Memory B cell (primary cell): ENCODE measurements around the gene C2CD2.
A peak's percentile ranks its signal among the peaks of the same experiment; 100 is the strongest.
"Not testable (repeated sequence)": the region's sequence is repeated elsewhere in the genome, so short reads cannot be mapped to it uniquely, and the experiment has no call there.

Source experiments
- ATAC-seq: fragments of 150-1000 bp; cut with Tn5 transposase; 2 replicates; pipeline ENCODE4 v1.10.0; 2021; ENCODE audit warnings: low read depth, mild to moderate bottlenecking, moderate library complexity
- DNase-seq, 2 donors: peaks; one replicate each; pipeline ENCODE4 v3.0.0; 2022; ENCODE audit warnings: low spot score in 2 of 2
- H3K27ac Mint-ChIP-seq: one replicate; pipeline ENCODE4 v1.8.0; 2022; ENCODE audit warnings: mild to moderate bottlenecking, moderate library complexity, mixed read lengths
- H3K27me3 Mint-ChIP-seq: one replicate; pipeline ENCODE4 v1.8.0; 2022; ENCODE audit warnings: mixed read lengths
- H3K36me3 Mint-ChIP-seq: one replicate; pipeline ENCODE4 v1.8.0; 2022; ENCODE audit warnings: mild to moderate bottlenecking, mixed read lengths
- H3K4me1 Mint-ChIP-seq: one replicate; pipeline ENCODE4 v1.8.0; 2022; ENCODE audit warnings: mixed read lengths
- H3K4me3 Mint-ChIP-seq: one replicate; pipeline ENCODE4 v1.8.0; 2022; ENCODE audit warnings: mild to moderate bottlenecking, moderate library complexity, mixed read lengths
- H3K9me3 Mint-ChIP-seq: one replicate; pipeline ENCODE4 v1.8.0; 2022; ENCODE audit warnings: mixed read lengths

The C2CD2 gene

DNA sequence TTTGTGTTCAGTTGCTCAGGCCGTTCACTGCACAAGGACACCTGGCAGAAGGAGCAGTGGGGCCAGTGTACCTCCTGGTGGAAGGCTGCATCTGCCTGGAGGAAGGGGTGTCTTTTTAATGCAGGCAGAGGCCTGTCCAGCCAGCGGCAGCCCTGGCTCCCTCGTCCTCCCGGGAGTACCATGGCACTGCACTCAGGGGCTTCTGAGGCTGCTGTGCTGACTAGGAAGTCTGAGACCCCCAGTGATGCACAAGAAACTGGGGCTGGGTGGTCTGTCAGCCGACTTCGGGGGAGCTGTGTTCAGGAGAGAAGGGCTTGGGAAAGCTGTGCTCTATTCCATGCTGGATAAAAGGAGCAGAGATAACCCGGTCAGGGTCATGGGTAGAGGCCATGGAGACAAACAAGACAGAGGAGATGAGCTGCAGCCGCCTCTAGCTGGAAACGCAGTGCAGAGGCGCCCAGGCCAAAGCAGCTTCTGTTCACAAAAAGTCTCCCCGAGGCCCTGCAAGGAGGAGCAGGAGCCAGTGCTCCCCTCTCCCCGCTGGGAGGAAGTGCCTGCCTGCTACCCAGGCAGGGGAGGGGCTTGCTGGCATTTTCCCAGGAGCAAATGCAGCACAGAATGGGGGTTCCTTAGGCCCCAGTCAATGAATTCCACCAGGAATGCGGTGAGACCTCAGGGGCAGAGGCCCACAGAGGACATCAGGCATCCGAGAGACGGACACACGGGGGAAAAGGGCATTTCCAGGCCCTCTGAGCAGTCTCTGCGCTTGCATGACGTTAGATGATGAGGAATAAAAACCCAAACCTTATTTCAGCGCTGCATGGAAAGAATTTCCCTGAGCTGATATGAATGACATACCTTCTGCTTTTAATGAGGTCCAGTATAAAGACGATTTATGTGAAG is 17.2 kb upstream of the C2CD2 start:
- ATAC-seq (no peak), DNase-seq (no peak)
- Mint-ChIP-seq H3K36me3 (no peaks in the 10 kb centered on the region), H3K27me3 (peaks cover 5% of the 10 kb centered on the region), H3K4me3 (no peak overlapping the region), H3K4me1 (peaks cover 6% of the 10 kb centered on the region), H3K27ac (no peak overlapping the region), H3K9me3 (no peaks in the 10 kb centered on the region)

DNA sequence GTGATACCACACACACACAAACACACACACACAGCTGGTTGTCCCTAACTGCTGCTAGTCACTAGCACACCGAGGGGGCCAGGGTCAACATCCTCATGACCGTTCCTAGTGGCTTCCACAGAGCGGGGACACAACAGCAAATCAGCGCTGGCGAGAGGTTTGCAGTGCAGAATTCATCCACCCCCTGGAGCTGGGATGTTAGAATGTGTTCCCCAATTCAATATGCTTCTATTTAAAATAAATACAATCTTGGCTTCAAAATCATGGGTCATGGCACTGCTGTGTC is 16.2 kb upstream of the C2CD2 start:
- ATAC-seq (no peak), DNase-seq (no peak)
- Mint-ChIP-seq H3K9me3 (no peaks in the 10 kb centered on the region), H3K36me3 (no peaks in the 10 kb centered on the region), H3K4me1 (peaks cover 8% of the 10 kb centered on the region), H3K4me3 (no peak overlapping the region), H3K27ac (no peak overlapping the region), H3K27me3 (peaks cover 11% of the 10 kb centered on the region)

DNA sequence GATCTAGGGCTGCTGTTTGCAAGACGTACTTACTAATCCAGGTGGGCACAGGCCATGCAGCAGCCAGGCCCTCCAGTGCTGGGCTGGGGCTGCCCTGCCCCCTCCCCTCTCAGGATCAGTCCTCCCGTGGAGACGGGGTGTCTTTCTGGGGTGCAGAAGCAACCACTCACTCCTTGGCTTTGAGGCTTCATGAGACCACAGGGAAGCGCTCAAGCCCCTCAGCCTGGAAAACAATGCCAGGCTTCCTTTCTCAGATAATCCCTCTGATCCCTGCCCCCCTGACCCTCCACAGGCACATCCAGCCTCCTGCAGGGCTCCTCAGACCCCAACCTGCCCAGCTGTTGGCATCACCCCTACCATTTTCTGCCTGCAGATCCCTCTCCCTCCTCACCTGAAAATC is 13.9 kb upstream of the C2CD2 start:
- DNase-seq (no peak), ATAC-seq (no peak)
- Mint-ChIP-seq H3K9me3 (no peaks in the 10 kb centered on the region), H3K4me3 (no peak overlapping the region), H3K27me3 (peaks cover 15% of the 10 kb centered on the region), H3K4me1 (peaks cover 8% of the 10 kb centered on the region), H3K36me3 (no peaks in the 10 kb centered on the region), H3K27ac (no peak overlapping the region)

DNA sequence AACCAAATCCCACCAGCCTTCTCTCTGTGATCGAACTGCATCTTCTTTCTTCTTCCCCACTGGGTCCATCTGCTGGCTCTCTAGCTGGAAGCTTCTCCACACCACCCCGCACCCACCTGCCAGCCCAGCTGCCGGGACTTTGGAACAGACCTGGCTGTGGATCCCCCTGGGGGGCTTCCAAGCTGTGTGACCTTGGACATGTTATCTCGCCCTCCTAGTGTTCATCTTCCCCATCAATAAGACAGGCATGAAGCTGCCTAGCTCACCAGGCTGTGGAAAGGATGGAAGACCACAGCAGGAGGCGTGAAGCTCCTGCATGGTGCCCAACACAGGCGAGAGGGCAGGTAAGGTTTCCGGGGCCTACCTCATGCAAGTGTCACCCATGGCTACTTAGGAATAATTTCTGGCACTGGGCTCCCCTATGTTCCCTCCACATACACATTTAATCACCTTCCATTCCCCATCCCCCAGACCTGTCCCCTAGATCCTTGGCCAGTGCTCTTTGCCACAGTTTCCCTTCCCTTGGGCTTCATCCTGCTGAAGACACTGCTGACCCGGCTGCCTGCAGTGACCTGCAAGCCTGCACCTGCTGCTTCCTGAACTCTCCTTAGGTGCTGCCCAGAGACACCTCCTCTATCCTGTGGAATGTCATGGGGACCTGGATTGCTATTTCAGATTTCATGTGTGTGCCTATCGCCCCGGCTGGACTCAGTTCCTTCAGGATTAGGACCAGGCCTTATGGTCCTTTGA is 13.2 kb upstream of the C2CD2 start:
- peaks cover 18% of the 10 kb centered on the region for H3K27me3 Mint-ChIP-seq
- H3K9me3 Mint-ChIP-seq, result no peaks in the 10 kb centered on the region
- H3K36me3 Mint-ChIP-seq, result no peaks in the 10 kb centered on the region
- DNase-seq (no peak), ATAC-seq (no peak)
- no peak overlapping the region for H3K4me3 Mint-ChIP-seq
- peaks cover 8% of the 10 kb centered on the region for H3K4me1 Mint-ChIP-seq
- no peak overlapping the region for H3K27ac Mint-ChIP-seq

DNA sequence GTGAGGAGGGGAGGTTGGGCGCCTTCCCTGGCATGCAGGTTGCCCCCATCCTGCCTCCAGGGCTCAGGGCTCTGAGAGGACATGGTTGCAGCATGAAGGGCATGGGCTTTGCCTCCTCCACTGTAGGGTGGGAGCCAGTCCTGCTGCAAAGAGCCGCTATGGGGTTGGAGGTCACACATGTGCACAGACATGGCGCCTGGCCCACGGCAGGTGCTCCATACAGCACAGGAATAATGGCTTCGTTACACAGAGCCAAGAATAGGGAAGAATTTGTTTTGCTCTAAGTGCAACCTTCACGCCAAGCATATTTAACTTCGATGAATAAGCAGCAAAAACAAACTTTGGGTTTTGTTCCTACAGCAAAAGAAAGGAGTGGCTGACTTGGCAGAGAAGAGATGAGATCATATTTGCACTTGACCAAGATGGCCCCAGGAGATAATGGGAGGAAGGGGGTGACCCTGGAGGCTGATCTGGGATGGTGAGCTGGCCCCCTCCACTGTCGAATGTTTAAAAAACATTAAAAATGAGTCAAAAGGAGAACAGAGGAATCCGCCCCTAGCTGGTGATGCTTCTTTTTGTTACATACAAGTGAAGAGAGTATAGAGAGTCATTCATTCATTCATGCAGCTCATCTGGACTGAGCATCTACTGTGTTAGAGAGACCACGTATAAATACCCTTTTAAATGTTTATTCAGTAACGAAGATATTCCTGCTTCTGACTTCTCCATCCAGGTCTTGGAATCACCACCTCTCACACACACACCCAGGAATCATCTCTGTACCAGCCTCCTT is 12.4 kb upstream of the C2CD2 start:
- Mint-ChIP-seq H3K4me1 (peaks cover 13% of the 10 kb centered on the region), H3K27ac (no peak overlapping the region), H3K4me3 (no peak overlapping the region), H3K36me3 (no peaks in the 10 kb centered on the region), H3K9me3 (no peaks in the 10 kb centered on the region), H3K27me3 (peaks cover 20% of the 10 kb centered on the region)
- DNase-seq (no peak), ATAC-seq (no peak)

DNA sequence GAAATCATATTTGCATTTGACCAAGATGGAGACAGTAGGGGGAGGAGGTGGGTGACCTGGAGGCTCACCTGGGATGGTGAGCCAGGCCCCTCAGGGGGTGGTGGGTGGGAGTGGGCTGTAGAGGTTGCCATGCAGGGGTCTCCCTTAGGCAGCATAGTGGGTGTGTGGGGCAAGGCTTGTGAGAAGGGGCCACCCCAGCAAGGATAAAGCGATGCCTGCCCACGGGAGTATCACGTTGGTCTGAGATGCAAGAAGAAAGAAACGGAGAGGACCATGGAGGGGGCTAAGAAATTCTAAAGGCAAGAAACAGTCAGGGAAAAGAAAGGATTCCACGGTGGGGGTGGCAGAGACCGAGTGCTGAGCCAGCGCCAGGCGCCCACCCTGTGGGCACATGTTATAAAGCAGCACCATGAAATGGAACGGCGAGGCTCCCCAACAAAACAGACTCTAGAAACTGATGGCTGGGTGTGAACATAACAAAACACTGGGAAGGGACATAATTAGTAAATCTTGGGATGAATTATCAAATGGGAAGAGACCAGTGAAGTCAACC is 11.7 kb upstream of the C2CD2 start:
- H3K36me3 Mint-ChIP-seq, result no peaks in the 10 kb centered on the region
- H3K27me3 Mint-ChIP-seq, result peaks cover 23% of the 10 kb centered on the region
- peaks cover 15% of the 10 kb centered on the region for H3K4me1 Mint-ChIP-seq
- H3K4me3 Mint-ChIP-seq, result no peak overlapping the region
- H3K9me3 Mint-ChIP-seq, result no peaks in the 10 kb centered on the region
- no peak for ATAC-seq
- no peak for DNase-seq
- H3K27ac Mint-ChIP-seq, result no peak overlapping the region

DNA sequence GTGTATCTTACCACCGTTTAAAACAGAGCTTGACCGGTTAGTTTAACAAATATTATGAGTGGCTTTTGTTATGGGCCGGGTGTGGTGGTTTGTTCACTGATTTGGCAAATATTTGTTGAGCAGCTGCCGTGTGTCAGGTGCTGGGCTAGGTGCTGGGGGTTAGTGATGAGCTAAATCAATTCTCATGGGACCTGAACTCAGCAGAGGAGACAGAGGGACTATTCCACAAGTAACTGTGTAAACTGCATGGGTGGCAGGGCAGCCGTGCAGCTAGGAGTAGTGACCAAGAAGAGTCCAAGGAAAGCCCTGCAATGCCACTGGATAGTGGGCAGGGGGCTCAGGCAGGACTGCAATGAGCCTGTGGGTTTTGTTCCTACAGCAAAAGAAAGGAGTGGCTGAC is 11.2 kb upstream of the C2CD2 start:
- Mint-ChIP-seq H3K36me3 (no peaks in the 10 kb centered on the region), H3K4me3 (no peak overlapping the region), H3K9me3 (no peaks in the 10 kb centered on the region), H3K27ac (no peak overlapping the region), H3K4me1 (peaks cover 15% of the 10 kb centered on the region), H3K27me3 (peaks cover 25% of the 10 kb centered on the region)
- DNase-seq (no peak), ATAC-seq (peak; percentile 84)

DNA sequence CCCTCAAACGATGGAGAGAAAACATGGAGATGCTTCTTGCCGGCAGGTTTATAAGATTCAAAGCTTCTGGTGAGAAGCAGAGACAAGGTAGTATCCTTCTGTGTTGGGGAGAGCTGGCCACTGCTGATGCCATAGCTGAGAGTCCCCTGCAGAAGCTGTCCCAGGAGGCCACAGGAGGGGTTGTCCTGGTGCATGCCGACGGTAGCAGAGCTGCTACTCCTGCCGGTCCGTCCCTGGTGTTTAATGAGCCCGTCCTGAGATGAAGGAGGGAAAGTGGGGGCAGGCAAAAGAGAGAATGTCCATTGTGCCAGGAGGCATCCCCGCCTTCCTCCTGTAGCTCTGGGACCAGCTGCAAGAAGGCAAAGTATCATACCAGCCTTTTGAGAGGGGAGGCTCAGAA is 10.4 kb upstream of the C2CD2 start:
- Mint-ChIP-seq H3K27ac (no peak overlapping the region), H3K27me3 (peaks cover 24% of the 10 kb centered on the region), H3K36me3 (no peaks in the 10 kb centered on the region), H3K4me1 (peaks cover 15% of the 10 kb centered on the region), H3K9me3 (no peaks in the 10 kb centered on the region), H3K4me3 (no peak overlapping the region)
- ATAC-seq (no peak), DNase-seq (no peak)

DNA sequence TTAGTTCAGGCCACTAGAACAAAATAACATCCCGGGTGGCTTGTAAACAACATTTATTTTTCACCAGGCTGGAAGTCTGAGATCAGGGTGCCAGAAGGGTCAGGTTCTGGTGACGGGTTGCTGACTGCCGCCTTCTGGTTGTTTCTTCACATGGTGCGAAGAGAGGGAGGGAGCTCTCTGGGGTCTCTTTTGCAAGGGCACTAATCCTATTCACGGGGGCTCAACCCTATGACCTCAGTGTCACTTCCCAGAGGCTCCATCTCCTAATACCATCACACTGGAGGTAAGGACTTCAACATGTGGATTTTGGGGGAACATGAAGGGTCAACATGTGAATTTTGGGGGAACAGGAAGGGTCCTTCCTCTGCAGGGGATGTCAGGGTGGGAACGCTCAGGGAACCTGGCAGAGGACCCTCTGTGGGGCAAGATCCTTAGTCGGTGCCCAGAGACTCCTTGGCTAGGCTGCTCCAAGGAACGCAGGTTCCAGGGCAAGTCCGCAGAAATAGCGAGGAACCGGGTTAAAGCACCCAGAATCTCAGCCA is 8.7 kb upstream of the C2CD2 start:
- Mint-ChIP-seq H3K36me3 (no peaks in the 10 kb centered on the region), H3K4me3 (no peak overlapping the region), H3K27ac (no peak overlapping the region), H3K27me3 (peaks cover 23% of the 10 kb centered on the region), H3K9me3 (no peaks in the 10 kb centered on the region), H3K4me1 (peaks cover 15% of the 10 kb centered on the region)
- DNase-seq (no peak), ATAC-seq (no peak)

DNA sequence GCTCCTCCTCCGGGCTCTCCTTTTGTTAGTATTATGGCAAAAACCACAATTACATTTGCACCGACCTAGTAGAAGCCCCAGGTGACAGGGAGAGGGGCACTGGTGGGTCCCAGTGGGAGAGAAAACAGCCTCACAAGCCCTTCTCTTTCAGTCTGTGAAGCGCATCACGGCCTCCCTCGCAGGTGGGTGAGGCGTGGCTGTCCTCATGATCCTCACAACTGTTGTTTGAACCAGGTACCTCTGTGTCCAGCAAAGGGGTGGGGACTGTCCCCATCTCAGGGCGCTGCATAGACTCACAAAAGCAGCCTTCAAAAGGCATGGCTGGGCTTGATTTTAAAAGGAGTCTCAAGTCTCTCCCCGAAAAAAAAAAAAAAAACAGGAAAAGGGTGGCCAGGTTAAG is 7.9 kb upstream of the C2CD2 start:
- DNase-seq (no peak), ATAC-seq (no peak)
- H3K4me3 Mint-ChIP-seq, result no peak overlapping the region
- H3K27ac Mint-ChIP-seq, result no peak overlapping the region
- H3K36me3 Mint-ChIP-seq, result no peaks in the 10 kb centered on the region
- peaks cover 22% of the 10 kb centered on the region for H3K27me3 Mint-ChIP-seq
- H3K9me3 Mint-ChIP-seq, result no peaks in the 10 kb centered on the region
- H3K4me1 Mint-ChIP-seq, result peaks cover 15% of the 10 kb centered on the region

DNA sequence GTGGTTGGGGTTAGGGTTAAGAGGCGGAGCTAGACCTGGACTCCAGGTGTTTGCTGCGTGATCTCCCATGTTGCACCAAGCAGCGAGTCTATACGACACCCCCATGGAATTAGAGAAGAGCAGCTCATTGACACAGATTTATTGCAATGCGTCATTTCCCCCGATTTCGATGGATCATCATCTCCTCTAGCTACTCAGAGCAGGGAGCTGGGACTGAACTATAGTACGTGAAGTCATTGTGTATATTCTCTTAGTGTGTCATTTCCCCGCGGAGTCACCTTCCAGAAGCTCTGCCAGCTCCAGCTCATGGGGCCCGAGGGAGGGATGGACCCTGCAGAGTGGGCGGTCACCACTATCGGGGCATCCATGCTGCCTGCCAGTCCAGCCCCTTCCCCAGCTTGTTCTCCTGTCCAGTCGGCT is 7.5 kb upstream of the C2CD2 start:
- H3K9me3 Mint-ChIP-seq, result no peaks in the 10 kb centered on the region
- H3K27me3 Mint-ChIP-seq, result peaks cover 24% of the 10 kb centered on the region
- no peak for ATAC-seq
- DNase-seq, result no peak
- H3K4me3 Mint-ChIP-seq, result no peak overlapping the region
- no peaks in the 10 kb centered on the region for H3K36me3 Mint-ChIP-seq
- H3K4me1 Mint-ChIP-seq, result peaks cover 15% of the 10 kb centered on the region
- H3K27ac Mint-ChIP-seq, result no peak overlapping the region

DNA sequence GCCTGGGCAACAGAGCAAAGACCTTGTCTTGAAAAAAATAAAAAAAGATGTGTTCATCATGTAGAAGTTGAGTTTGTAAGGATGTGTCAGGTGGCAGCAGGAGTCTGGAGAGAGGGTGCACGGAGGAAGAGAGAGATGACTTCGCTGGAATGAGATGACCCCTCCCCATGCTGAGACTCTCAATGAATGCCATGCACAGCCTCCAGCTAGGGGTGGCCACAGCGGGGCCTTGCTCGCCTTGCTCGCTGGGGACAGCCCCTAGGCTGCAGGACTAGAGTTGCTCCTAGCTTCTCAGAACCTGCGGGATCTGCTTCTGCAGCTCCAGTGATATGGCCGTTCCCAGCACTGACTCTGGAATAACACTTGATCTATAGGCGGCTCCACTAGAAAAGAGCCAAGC is 6.6 kb upstream of the C2CD2 start:
- H3K4me1 Mint-ChIP-seq, result peaks cover 18% of the 10 kb centered on the region
- H3K9me3 Mint-ChIP-seq, result no peaks in the 10 kb centered on the region
- H3K27me3 Mint-ChIP-seq, result peaks cover 23% of the 10 kb centered on the region
- ATAC-seq, result no peak
- no peaks in the 10 kb centered on the region for H3K36me3 Mint-ChIP-seq
- H3K4me3 Mint-ChIP-seq, result no peak overlapping the region
- H3K27ac Mint-ChIP-seq, result no peak overlapping the region
- no peak for DNase-seq

DNA sequence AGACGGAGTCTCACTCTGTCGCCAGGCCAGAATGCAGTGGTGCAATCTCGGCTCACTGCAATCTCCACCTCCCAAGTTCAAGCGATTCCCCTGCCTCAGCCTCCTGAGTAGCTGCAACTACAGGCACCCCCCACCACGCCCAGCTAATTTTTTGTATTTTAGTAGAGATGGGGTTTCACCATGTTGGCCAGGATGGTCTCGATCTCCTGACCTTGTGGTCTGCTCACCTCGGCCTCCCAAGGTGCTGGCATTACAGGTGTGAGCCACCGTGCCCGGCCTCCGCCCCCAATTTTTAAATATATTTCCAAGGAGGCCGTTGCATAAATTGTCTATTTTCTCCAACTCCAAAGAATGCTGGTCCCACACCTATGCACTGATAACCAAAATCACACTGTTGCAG is 5.9 kb upstream of the C2CD2 start:
- peaks cover 27% of the 10 kb centered on the region for H3K27me3 Mint-ChIP-seq
- peaks cover 19% of the 10 kb centered on the region for H3K4me1 Mint-ChIP-seq
- H3K9me3 Mint-ChIP-seq, H3K4me3 Mint-ChIP-seq, DNase-seq, ATAC-seq, H3K27ac Mint-ChIP-seq, H3K36me3 Mint-ChIP-seq: not testable (repeated sequence)
